HCT116 (cell line): Measurements from ENCODE around the gene SNX2. TPM values are rescaled to one million over a fixed set of nuclear protein-coding genes. Genes with fewer than 3 reads are reported as not detected.

Experiments used
- ATAC-seq: fragments of 200-7000 bp; cut with Tn5 transposase; 2 replicates; pipeline ENCODE4 v1.9.1; 2020; ENCODE audit warnings: mild to moderate bottlenecking, moderate library complexity
- BruUV-seq: library from RNA; stranded (reverse); fragments of 400-500 nt; replicated peaks from 2 replicates; lab custom pipeline; 2021; lab: Mats Ljungman, UMichigan
- CTCF ChIA-PET: fragments of 300-600 bp; sonication (Branson Sonifier 250); formaldehyde crosslinking; loops from one replicate; lab custom pipeline; 2021; ENCODE audit warnings: antibody characterized with exemption; lab: Charles Lee
- POLR2A ChIA-PET: fragments of 300-600, 350-600 bp; sonication (Branson Sonifier 250); formaldehyde crosslinking; loops from one replicate; lab custom pipeline; 2021; ENCODE audit warnings: antibody characterized with exemption; lab: Charles Lee
- RAD21 ChIA-PET, 2 experiments: fragments of 300-600 bp; sonication (Branson Sonifier 250); formaldehyde crosslinking; loops; one replicate each; lab custom pipeline; 2023; ENCODE audit warnings: low total read pairs in 2 of 2; ENCODE audit not compliant: uncharacterized antibody in 2 of 2, unreplicated experiment in 2 of 2, low non-redundant PET in 1 of 2; lab: Charles Lee
- DNase-seq: peaks from one replicate; pipeline ENCODE4 v3.0.0-alpha.2; 2010; ENCODE audit warnings: low read depth, low spot score
- H2AFZ ChIP-seq: fragments of 200-600 bp; shearing (Covaris generic), sonication (generic); 2 replicates; pipeline ENCODE4 v1.6.1; 2017; ENCODE audit warnings: low read depth, mixed run types, mixed read lengths, antibody characterized with exemption, low read length; ENCODE audit not compliant: poor library complexity, severe bottlenecking
- H3K27ac ChIP-seq: 2 replicates; pipeline ENCODE4 v1.5.1; 2012; ENCODE audit warnings: low read depth, low read length
- H3K27me3 ChIP-seq: fragments of 200-600 bp; sonication (generic); 2 replicates; pipeline ENCODE4 v1.6.1; 2016; ENCODE audit warnings: mixed run types, low read length, mixed read lengths; ENCODE audit not compliant: insufficient read depth
- H3K36me3 ChIP-seq, 2 experiments: fragments of 200-500 bp in 1 of 2; fragments of 200-600 bp in 1 of 2; sonication (Bioruptor generic) in 1 of 2; sonication (generic) in 1 of 2; 2 replicates each; pipeline versions ENCODE4 v1.5.1 to v1.6.1; 2014 to 2016; ENCODE audit warnings: low read length in 2 of 2, inconsistent platforms in 1 of 2, mixed read lengths in 1 of 2, mixed run types in 1 of 2; ENCODE audit not compliant: insufficient read depth in 2 of 2, control insufficient read depth in 1 of 2
- H3K4me1 ChIP-seq, 2 experiments: fragments of 200-600 bp in 1 of 2; sonication (generic) in 1 of 2; 2 replicates each; pipeline versions ENCODE4 v1.5.1 to v1.6.1; 2012 to 2017; ENCODE audit warnings: low read length in 2 of 2, inconsistent platforms in 1 of 2, mild to moderate bottlenecking in 1 of 2, mixed read lengths in 1 of 2, mixed run types in 1 of 2, moderate library complexity in 1 of 2; ENCODE audit not compliant: insufficient read depth in 2 of 2, control insufficient read depth in 1 of 2
- H3K4me2 ChIP-seq: fragments of 200-600 bp; sonication (generic); 2 replicates; pipeline ENCODE4 v1.6.1; 2017; ENCODE audit warnings: mixed run types, low read length, mixed read lengths
- H3K4me3 ChIP-seq, 2 experiments: fragments of 200-600 bp in 1 of 2; sonication (generic) in 1 of 2; replicated peaks in 1 of 2; 2 replicates each; pipeline ENCODE4 v1.5.1; 2011 to 2016; ENCODE audit warnings: low read length in 2 of 2, control low read depth in 1 of 2, low read depth in 1 of 2, mild to moderate bottlenecking in 1 of 2, mixed read lengths in 1 of 2, mixed run types in 1 of 2
- H3K79me2 ChIP-seq: fragments of 200-600 bp; sonication (generic); 2 replicates; pipeline ENCODE4 v1.6.1; 2017; ENCODE audit warnings: mild to moderate bottlenecking, mixed run types, low read length, moderate library complexity, mixed read lengths; ENCODE audit not compliant: insufficient read depth
- H3K9ac ChIP-seq: fragments of 200-600 bp; sonication (generic); 2 replicates; pipeline ENCODE4 v1.6.1; 2016; ENCODE audit warnings: low read length, mixed read lengths
- H3K9me2 ChIP-seq: fragments of 200-600 bp; sonication (generic), shearing (Covaris generic); 2 replicates; pipeline ENCODE4 v1.6.1; 2017; ENCODE audit warnings: mixed run types, mild to moderate bottlenecking, moderate library complexity; ENCODE audit not compliant: insufficient read depth
- H3K9me3 ChIP-seq, 2 experiments: fragments of 200-500 bp in 1 of 2; fragments of 200-600 bp in 1 of 2; sonication (Bioruptor generic) in 1 of 2; sonication (generic) in 1 of 2; 2 replicates each; pipeline ENCODE4 v1.6.1; 2014 to 2017; ENCODE audit warnings: low read length in 2 of 2, mixed read lengths in 2 of 2, inconsistent platforms in 1 of 2, low read depth in 1 of 2, mild to moderate bottlenecking in 1 of 2, mixed run types in 1 of 2, moderate library complexity in 1 of 2; ENCODE audit not compliant: control insufficient read depth in 1 of 2, insufficient read depth in 1 of 2
- H4K20me1 ChIP-seq: fragments of 200-600 bp; sonication (generic), shearing (Covaris generic); 2 replicates; pipeline ENCODE4 v1.6.1; 2017; ENCODE audit warnings: mixed run types, mild to moderate bottlenecking, moderate library complexity; ENCODE audit not compliant: insufficient read depth
- ATF3 ChIP-seq: IDR thresholded peaks from 2 replicates; pipeline ENCODE4 v1.6.1; 2012
- CBX3 ChIP-seq: IDR thresholded peaks from 2 replicates; pipeline ENCODE4 v1.6.1; 2012; ENCODE audit warnings: low read depth
- CEBPB ChIP-seq: IDR thresholded peaks from 2 replicates; pipeline ENCODE4 v1.6.1; 2012; ENCODE audit warnings: low read depth
- EGR1 ChIP-seq: IDR thresholded peaks from 2 replicates; pipeline ENCODE4 v1.6.1; 2012; ENCODE audit warnings: low read depth
- ELF1 ChIP-seq: IDR thresholded peaks from 2 replicates; pipeline ENCODE4 v1.6.1; 2012; ENCODE audit warnings: low read depth, borderline replicate concordance
- EZH2phosphoT487 ChIP-seq: fragments of 200-600 bp; IDR thresholded peaks from 2 replicates; pipeline ENCODE4 v1.6.1; 2018; ENCODE audit warnings: antibody characterized with exemption, borderline replicate concordance
- FOSL1 ChIP-seq: IDR thresholded peaks from 2 replicates; pipeline ENCODE4 v1.6.1; 2012; ENCODE audit warnings: low read depth
- POLR2A ChIP-seq: IDR thresholded peaks from 2 replicates; pipeline ENCODE4 v1.7.0; 2011; ENCODE audit warnings: borderline replicate concordance; ENCODE audit not compliant: insufficient read depth, insufficient read length; ENCODE audit errors: extremely low read depth
- POLR2AphosphoS5 ChIP-seq: IDR thresholded peaks from 2 replicates; pipeline ENCODE4 v1.6.1; 2011; ENCODE audit warnings: mild to moderate bottlenecking, low read depth, low read length, moderate library complexity
- SIN3A ChIP-seq: IDR thresholded peaks from 2 replicates; pipeline ENCODE4 v1.6.1; 2012; ENCODE audit warnings: low read depth
- TCF7L2 ChIP-seq: IDR thresholded peaks from 2 replicates; pipeline ENCODE4 v1.7.0; 2011; ENCODE audit warnings: borderline replicate concordance, inconsistent platforms; ENCODE audit not compliant: insufficient read depth, insufficient read length; ENCODE audit errors: extremely low read depth
- YY1 ChIP-seq: IDR thresholded peaks from 2 replicates; pipeline ENCODE4 v1.6.1; 2011; ENCODE audit warnings: low read length, low read depth, moderate library complexity, mild to moderate bottlenecking; ENCODE audit not compliant: insufficient replicate concordance; ENCODE audit errors: extremely low read depth
- ZFX ChIP-seq: fragments of 450-650 bp; IDR thresholded peaks from 2 replicates; pipeline ENCODE4 v1.6.1; 2017
- intact Hi-C: fragments of 100-400 bp; cut with micrococcal nuclease; formaldehyde crosslinking; loops from 2 replicates; pipeline ENCODE4 v1.10.0; 2022
- total RNA-seq: library from RNA; stranded (reverse); gene quantifications from one replicate; pipeline ENCODE4 v1.2.1, GENCODE V29; 2021; ENCODE audit not compliant: unreplicated experiment
- TF ChIP-seq, protein P1 (sequence below): IDR thresholded peaks from 2 replicates; pipeline ENCODE4 v1.6.1; 2012
- TF ChIP-seq, protein P2 (sequence below): IDR thresholded peaks from 2 replicates; pipeline ENCODE4 v1.6.1; 2011; ENCODE audit warnings: mild to moderate bottlenecking, low read length, moderate library complexity; ENCODE audit not compliant: insufficient replicate concordance; ENCODE audit errors: extremely low read depth

Gene SNX2
- total RNA-seq, 1 experiment from 2014 or later = 57.7 TPM

GRCh38 chr5:122788371-122788770 lies 13.5 kb downstream of the SNX2 start:
- Histone ChIP-seq H3K27ac (no peak overlapping the region), H3K9ac (no peak overlapping the region), H3K36me3 (no peaks in the 10 kb centered on the region), H3K4me1 (no peaks in the 10 kb centered on the region), H3K9me3 (no peaks in the 10 kb centered on the region; a peak in 1 of 4 replicates), H3K9me2 (no peaks in the 10 kb centered on the region), H2AFZ (no peak overlapping the region), H3K27me3 (no peaks in the 10 kb centered on the region), H3K4me2 (no peak overlapping the region), H3K79me2 (peaks cover 73% of the 10 kb centered on the region), H4K20me1 (no peaks in the 10 kb centered on the region; the same call in 1 of the 2 replicates), H3K4me3 (no peak overlapping the region)
- no peak for ATAC-seq
- no TSS peak for BruUV-seq
- intact Hi-C loops = no loop called here
- ChIA-PET POLR2A (no interaction called here), RAD21 (no interaction called here), CTCF (no interaction called here)
- no peak for DNase-seq
- TF ChIP-seq TCF7L2 (no peak), SIN3A (no peak), EZH2phosphoT487 (no peak), ELF1 (no peak), FOSL1 (no peak), POLR2A (no peak)
- TF ChIP-seq, protein P1, sequence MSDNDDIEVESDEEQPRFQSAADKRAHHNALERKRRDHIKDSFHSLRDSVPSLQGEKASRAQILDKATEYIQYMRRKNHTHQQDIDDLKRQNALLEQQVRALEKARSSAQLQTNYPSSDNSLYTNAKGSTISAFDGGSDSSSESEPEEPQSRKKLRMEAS = no peak
- TF ChIP-seq, protein P2, sequence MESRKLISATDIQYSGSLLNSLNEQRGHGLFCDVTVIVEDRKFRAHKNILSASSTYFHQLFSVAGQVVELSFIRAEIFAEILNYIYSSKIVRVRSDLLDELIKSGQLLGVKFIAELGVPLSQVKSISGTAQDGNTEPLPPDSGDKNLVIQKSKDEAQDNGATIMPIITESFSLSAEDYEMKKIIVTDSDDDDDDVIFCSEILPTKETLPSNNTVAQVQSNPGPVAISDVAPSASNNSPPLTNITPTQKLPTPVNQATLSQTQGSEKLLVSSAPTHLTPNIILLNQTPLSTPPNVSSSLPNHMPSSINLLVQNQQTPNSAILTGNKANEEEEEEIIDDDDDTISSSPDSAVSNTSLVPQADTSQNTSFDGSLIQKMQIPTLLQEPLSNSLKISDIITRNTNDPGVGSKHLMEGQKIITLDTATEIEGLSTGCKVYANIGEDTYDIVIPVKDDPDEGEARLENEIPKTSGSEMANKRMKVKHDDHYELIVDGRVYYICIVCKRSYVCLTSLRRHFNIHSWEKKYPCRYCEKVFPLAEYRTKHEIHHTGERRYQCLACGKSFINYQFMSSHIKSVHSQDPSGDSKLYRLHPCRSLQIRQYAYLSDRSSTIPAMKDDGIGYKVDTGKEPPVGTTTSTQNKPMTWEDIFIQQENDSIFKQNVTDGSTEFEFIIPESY = no peak

- DNase-seq = no peak
- RAD21 ChIA-PET = no interaction called here
- H3K4me1 ChIP-seq = no peaks in the 10 kb centered on the region
- H3K4me3 ChIP-seq = no peak overlapping the region
- intact Hi-C loops = no loop called here
- TF ChIP-seq CBX3 (no peak), POLR2AphosphoS5 (no peak), SIN3A (no peak), ATF3 (no peak), POLR2A (no peak), ELF1 (no peak), YY1 (no peak), ZFX (no peak), CEBPB (no peak), EGR1 (no peak)
- TF ChIP-seq, protein P1 = no peak
- TF ChIP-seq, protein P2 = no peak
- no peak overlapping the region for H2AFZ ChIP-seq
- no peaks in the 10 kb centered on the region; a peak in 1 of 4 replicates for H3K9me3 ChIP-seq
- CTCF ChIA-PET = no interaction called here
- H3K79me2 ChIP-seq = peaks cover 67% of the 10 kb centered on the region
- no peak overlapping the region for H3K4me2 ChIP-seq
- no peaks in the 10 kb centered on the region for H3K27me3 ChIP-seq
- H3K9ac ChIP-seq = no peak overlapping the region
- ATAC-seq = no peak
- H3K36me3 ChIP-seq = no peaks in the 10 kb centered on the region
- H3K27ac ChIP-seq = no peak overlapping the region
- H4K20me1 ChIP-seq = no peaks in the 10 kb centered on the region; the same call in 1 of the 2 replicates
- no TSS peak for BruUV-seq
- POLR2A ChIA-PET = no interaction called here
- H3K9me2 ChIP-seq = no peaks in the 10 kb centered on the region
These were observed 14.1 kb downstream of the SNX2 start for GRCh38 chr5:122788996-122789395.
